Endothelial cell of umbilical vein (primary cell): ENCODE measurements around the gene DPYSL4.

ENCODE experiments used
- EZH2 ChIP-seq: IDR thresholded peaks from 2 replicates; pipeline ENCODE4 v1.6.1; 2012; ENCODE audit warnings: borderline replicate concordance, low read depth, mild to moderate bottlenecking, moderate library complexity, low read length, inconsistent platforms; ENCODE audit not compliant: severe bottlenecking
- MAX ChIP-seq: IDR thresholded peaks from 2 replicates; pipeline ENCODE4 v1.6.1; 2011; ENCODE audit not compliant: insufficient read depth, insufficient read length
- POLR2A ChIP-seq: IDR thresholded peaks from 2 replicates; pipeline ENCODE4 v1.6.1; 2012; ENCODE audit warnings: low read depth, mild to moderate bottlenecking, control low read depth, low read length
- POLR2AphosphoS5 ChIP-seq: IDR thresholded peaks from 2 replicates; pipeline ENCODE4 v1.6.1; 2012; ENCODE audit warnings: low read depth, mild to moderate bottlenecking, control low read depth, low read length, moderate library complexity; ENCODE audit not compliant: insufficient read depth

DNA sequence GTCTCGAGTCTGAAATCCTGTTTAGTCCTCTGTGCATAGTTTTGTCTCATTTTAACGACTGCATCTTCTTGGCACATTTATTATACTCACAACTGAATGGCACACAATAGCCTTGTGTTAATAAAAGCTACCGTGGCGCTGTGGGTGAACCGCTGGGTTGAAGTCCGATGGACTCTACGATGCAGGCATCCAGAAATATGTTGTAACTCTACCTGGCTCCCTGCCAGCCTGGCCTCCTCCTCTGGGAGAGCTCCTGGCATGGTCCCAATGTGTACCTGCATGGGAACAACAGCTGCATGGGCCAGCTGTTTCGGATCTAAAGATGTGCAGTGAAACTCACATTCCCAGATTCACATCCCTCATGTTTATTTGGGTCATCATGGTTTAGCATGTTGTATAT, 3.7 kb upstream of the DPYSL4 start:
- TF ChIP-seq POLR2AphosphoS5 (no peak), POLR2A (no peak), EZH2 (no peak), MAX (no peak)
